ENCODE data around the gene AKAP6. TPM values are rescaled to one million over a fixed set of nuclear protein-coding genes. Genes with fewer than 3 reads are reported as not detected.

The AKAP6 gene
- total RNA-seq, 2 experiments from 2014 or later = 1.8 TPM

DNA sequence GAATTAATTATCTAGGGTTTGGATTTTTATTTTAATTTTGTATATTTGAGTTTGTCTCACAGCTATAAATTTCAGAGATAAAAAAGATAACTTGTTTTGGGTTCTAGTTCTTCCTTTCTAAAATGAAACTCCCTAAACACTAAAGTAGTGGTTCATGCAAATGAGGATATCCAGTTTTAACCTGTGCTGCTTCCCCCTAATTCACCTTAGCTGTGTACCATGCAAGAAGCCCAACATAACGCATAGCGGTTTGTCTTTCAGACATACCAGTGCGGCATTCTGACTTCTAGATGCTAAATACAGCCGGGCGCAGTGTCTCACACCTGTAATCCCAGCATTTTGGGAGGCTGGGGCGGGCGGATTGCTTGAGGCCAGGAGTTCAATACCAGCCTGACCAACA, 320.9 kb downstream of the AKAP6 start:
- H3K27ac Mint-ChIP-seq = no peak overlapping the region
- H3K27me3 Mint-ChIP-seq = no peaks in the 10 kb centered on the region
- no peaks in the 10 kb centered on the region for H3K9me3 Mint-ChIP-seq
- intact Hi-C loops (cut with micrococcal nuclease) = no loop called here
- ChIA-PET CTCF (no interaction called here), POLR2A (no interaction called here)
- H3K36me3 Mint-ChIP-seq = no peaks in the 10 kb centered on the region
- no peak for DNase-seq
- no peaks in the 10 kb centered on the region for H3K4me1 Mint-ChIP-seq (ENCODE audit: low read depth)
- no peak overlapping the region for H3K4me3 Mint-ChIP-seq

DNA sequence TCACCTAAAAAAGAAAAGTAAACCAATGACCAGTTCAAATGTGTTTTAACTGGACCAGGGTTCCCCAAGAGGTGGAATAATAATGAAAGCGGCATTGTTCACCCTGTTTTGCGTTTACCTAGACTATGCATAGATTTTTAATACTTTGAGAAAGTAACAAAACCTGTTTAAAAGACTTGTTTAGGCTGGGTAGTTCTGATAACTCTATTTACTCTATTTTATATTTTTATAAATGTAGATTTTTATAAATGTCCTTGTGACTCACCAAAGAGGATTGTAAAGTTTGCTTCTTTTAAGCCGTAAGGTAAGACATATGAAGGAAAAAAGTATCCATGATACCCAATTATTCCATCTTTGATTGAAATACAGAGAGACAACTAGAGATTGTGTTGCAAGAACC, 321.6 kb downstream of the AKAP6 start:
- Mint-ChIP-seq H3K9me3 (no peaks in the 10 kb centered on the region), H3K27me3 (no peaks in the 10 kb centered on the region), H3K4me3 (no peak overlapping the region), H3K36me3 (no peaks in the 10 kb centered on the region), H3K27ac (no peak overlapping the region), H3K4me1 (ENCODE audit: low read depth) (no peaks in the 10 kb centered on the region)
- DNase-seq = no peak
- intact Hi-C loops (cut with micrococcal nuclease) = no loop called here
- CTCF ChIA-PET = no interaction called here
- POLR2A ChIA-PET = no interaction called here

DNA sequence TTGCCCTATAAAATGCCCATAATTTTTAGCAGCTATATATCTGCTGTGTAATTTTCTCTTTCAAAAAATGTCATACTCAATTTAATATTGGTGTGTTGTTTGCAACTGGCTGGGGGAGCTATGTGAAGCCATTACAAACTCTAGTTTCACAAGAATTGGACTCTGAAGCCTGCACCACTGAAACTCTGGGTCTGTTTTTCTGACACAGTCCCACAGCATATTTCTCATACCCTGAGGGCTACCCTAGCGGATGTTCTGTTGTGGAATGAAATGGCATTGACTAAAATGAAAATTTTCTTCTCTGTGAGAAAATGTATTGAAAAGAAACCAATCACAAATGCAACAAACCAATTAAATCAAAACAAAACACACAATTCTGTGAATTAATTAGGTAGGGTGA, 325.0 kb downstream of the AKAP6 start:
- Mint-ChIP-seq H3K36me3 (no peaks in the 10 kb centered on the region), H3K27ac (no peak overlapping the region), H3K4me1 (ENCODE audit: low read depth) (no peaks in the 10 kb centered on the region), H3K27me3 (no peaks in the 10 kb centered on the region), H3K4me3 (no peak overlapping the region), H3K9me3 (no peaks in the 10 kb centered on the region)
- no peak for DNase-seq
- intact Hi-C loops (cut with micrococcal nuclease) = no loop called here
- CTCF ChIA-PET = no interaction called here
- POLR2A ChIA-PET = no interaction called here

DNA sequence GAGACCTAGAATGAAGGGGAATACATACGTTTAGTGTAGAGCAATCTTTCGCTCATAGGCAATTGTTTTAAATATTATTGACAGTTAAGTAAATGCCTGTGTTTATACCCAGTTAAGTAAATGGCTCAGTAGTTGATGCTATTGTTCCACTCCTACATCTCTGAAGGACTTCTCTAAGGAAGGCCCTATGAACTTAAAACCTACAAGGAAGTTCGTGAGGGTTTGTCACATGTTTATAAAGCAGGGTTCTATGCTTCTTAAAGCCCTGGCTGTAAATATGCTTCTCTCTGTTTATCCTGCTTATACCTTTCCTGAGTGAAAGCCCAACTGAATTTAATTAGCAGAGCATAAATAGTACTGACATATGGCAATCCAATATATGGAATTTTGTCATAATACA, 327.5 kb downstream of the AKAP6 start:
- H3K27me3 Mint-ChIP-seq = no peaks in the 10 kb centered on the region
- H3K36me3 Mint-ChIP-seq = no peaks in the 10 kb centered on the region
- no peaks in the 10 kb centered on the region for H3K4me1 Mint-ChIP-seq (ENCODE audit: low read depth)
- no peak overlapping the region for H3K27ac Mint-ChIP-seq
- H3K9me3 Mint-ChIP-seq = no peaks in the 10 kb centered on the region
- POLR2A ChIA-PET = no interaction called here
- H3K4me3 Mint-ChIP-seq = no peak overlapping the region
- intact Hi-C loops (cut with micrococcal nuclease) = no loop called here
- CTCF ChIA-PET = no interaction called here
- DNase-seq = no peak

DNA sequence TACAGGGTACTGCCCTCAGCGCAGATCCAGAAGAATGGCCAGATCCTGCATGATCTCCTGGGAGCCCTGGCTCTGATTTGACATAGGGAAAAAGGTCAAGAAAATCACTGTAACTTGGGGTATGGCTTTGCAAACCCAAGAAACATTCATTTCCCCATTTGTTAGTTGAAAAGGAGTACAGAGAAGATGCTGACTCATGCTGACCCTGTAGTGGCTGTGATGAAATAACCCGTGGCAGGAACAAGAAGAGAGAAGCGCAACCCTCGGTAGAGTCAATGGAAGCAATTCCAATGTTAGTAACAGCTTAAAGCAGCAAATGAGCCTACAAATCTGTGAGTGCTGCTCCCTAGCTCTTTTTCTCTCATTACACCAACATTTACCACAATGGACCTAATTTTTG, 328.0 kb downstream of the AKAP6 start:
- ChIA-PET POLR2A (no interaction called here), CTCF (no interaction called here)
- no peak overlapping the region for H3K4me3 Mint-ChIP-seq
- H3K27ac Mint-ChIP-seq = no peak overlapping the region
- H3K36me3 Mint-ChIP-seq = no peaks in the 10 kb centered on the region
- H3K4me1 Mint-ChIP-seq (ENCODE audit: low read depth) = no peaks in the 10 kb centered on the region
- no peaks in the 10 kb centered on the region for H3K27me3 Mint-ChIP-seq
- DNase-seq = no peak
- no peaks in the 10 kb centered on the region for H3K9me3 Mint-ChIP-seq
- intact Hi-C loops (cut with micrococcal nuclease) = no loop called here

DNA sequence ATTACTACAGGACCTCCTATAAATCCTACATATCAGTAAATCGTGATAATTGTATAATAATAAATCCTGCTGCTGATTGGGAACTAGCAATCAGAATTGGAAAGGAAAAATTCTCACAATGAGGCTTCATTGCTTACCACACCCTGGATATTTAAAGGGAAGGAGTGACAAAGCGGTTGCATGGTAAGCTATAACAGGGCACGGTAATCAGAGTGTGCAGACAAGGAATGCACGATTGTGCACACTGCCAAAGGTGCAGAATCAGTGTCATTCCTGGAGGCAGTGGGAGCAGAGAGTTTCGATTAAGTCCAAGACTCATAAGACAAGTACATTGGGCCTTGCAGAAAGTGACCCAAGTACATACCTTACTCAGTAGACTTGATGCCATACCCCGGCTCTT, 332.1 kb downstream of the AKAP6 start:
- intact Hi-C loops (cut with micrococcal nuclease) = no loop called here
- POLR2A ChIA-PET = no interaction called here
- H3K4me1 Mint-ChIP-seq (ENCODE audit: low read depth) = no peaks in the 10 kb centered on the region
- H3K9me3 Mint-ChIP-seq = no peaks in the 10 kb centered on the region
- CTCF ChIA-PET = no interaction called here
- H3K27ac Mint-ChIP-seq = no peak overlapping the region
- no peak overlapping the region for H3K4me3 Mint-ChIP-seq
- no peaks in the 10 kb centered on the region for H3K27me3 Mint-ChIP-seq
- DNase-seq = no peak
- H3K36me3 Mint-ChIP-seq = no peaks in the 10 kb centered on the region

DNA sequence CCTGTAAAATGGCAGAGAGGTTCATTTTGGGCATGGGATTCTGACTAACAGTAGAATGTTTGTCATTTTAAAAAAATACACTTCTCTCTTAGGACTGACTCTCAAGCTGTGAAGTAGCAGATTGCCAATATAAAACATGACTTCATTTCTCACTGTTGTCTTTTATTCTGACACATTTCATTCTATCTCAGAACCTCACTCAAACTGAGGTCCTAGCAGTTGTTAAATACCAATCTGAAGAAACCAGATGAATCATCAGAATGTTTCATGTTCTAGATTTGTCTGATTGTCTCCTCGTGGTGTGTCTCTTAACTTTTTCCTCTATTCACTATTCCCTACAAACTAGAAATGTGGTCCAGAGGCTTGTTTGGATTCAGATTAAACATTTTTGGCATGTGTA, 333.1 kb downstream of the AKAP6 start:
- ChIA-PET POLR2A (no interaction called here), CTCF (no interaction called here)
- intact Hi-C loops (cut with micrococcal nuclease) = no loop called here

DNA sequence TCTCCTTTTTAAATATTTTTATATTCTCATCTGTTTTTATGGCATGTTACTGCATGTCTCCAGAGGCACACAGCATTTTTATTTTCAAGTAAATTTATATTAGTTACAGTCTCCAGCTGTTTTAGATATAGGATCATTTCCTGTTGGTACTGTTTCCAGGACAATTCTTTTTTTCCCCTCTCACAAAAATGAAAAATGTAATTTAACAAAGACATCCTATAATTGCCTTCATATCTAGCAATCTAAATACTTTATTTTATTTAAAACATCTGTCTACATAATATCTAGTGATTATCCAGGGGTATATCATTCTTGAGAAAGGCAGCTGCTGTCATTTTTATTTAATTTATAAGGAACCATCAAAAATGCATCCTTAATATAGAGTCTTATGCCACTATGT, 337.2 kb downstream of the AKAP6 start:
- no peak for DNase-seq
- Mint-ChIP-seq H3K36me3 (no peaks in the 10 kb centered on the region), H3K27ac (no peak overlapping the region), H3K27me3 (no peaks in the 10 kb centered on the region), H3K9me3 (no peaks in the 10 kb centered on the region), H3K4me1 (ENCODE audit: low read depth) (no peaks in the 10 kb centered on the region), H3K4me3 (no peak overlapping the region)
- intact Hi-C loops (cut with micrococcal nuclease) = no loop called here
- CTCF ChIA-PET = no interaction called here
- POLR2A ChIA-PET = no interaction called here

More for the DNA sequence above, 333.1 kb downstream of the AKAP6 start:
- H3K27ac Mint-ChIP-seq = no peak overlapping the region
- no peaks in the 10 kb centered on the region for H3K36me3 Mint-ChIP-seq
- no peaks in the 10 kb centered on the region for H3K9me3 Mint-ChIP-seq
- H3K4me3 Mint-ChIP-seq = no peak overlapping the region
- no peak for DNase-seq
- no peaks in the 10 kb centered on the region for H3K4me1 Mint-ChIP-seq (ENCODE audit: low read depth)
- H3K27me3 Mint-ChIP-seq = no peaks in the 10 kb centered on the region

DNA sequence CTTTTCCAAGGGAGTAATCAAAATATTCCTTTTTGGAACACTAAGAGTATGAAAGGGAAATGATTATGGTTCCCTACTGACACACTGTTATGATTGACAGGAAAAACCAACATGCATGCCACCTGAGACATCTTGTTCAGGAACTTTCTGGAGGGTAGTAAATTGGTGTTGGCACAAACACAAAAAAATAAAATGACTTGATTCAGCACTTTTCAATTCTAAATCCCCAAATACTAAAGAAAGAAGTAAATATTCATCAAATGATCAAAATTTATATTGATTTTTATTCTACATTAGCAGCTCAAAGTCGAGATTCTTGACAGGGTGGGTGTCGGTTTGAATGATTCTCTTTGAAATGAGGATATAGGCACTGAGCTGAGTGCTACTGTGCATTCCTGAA, 338.2 kb downstream of the AKAP6 start:
- Mint-ChIP-seq H3K9me3 (no peaks in the 10 kb centered on the region), H3K27me3 (no peaks in the 10 kb centered on the region), H3K27ac (no peak overlapping the region), H3K4me1 (ENCODE audit: low read depth) (no peaks in the 10 kb centered on the region), H3K36me3 (no peaks in the 10 kb centered on the region), H3K4me3 (no peak overlapping the region)
- CTCF ChIA-PET = no interaction called here
- POLR2A ChIA-PET = no interaction called here
- intact Hi-C loops (cut with micrococcal nuclease) = no loop called here
- no peak for DNase-seq

DNA sequence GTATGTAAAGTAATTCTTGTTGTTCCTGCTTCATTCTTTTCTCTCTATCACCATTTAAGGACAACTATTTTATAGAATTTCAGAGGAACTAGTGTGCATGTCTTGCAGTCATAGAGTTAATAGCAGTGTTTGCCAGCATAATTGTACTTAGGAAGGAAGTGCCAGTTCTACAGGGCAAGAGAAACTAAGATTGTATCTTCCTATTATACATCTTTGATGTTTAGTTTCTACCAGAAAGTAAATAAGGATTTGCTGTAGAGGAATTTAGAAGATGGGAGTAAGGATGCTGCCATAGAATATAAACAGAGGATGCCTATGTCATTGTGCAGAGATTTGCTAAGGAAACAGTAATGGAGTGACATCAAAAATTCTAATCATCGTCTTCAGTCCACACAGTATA, 338.7 kb downstream of the AKAP6 start:
- no peaks in the 10 kb centered on the region for H3K36me3 Mint-ChIP-seq
- no peaks in the 10 kb centered on the region for H3K9me3 Mint-ChIP-seq
- ChIA-PET POLR2A (no interaction called here), CTCF (no interaction called here)
- H3K27ac Mint-ChIP-seq = no peak overlapping the region
- H3K27me3 Mint-ChIP-seq = no peaks in the 10 kb centered on the region
- no peak overlapping the region for H3K4me3 Mint-ChIP-seq
- intact Hi-C loops (cut with micrococcal nuclease) = no loop called here
- H3K4me1 Mint-ChIP-seq (ENCODE audit: low read depth) = no peaks in the 10 kb centered on the region
- DNase-seq = no peak

DNA sequence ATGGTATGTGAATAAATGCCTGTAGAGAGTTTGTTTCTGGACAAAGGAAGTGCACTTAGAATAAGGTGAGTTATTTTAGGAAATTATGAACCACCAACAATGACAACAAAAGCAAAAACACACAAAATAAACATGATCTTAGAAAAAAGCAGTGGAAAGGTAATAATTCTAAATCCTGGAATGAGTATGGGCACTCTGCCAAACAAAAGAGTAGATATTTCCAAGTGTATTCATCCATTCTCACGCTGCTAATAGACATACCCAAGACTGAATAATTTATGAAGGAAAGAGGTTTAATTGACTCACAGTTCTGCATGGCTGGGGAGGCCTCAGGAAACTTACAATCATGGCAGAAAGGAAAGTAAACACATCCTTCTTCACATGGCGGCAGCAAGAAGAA, 340.3 kb downstream of the AKAP6 start:
- Mint-ChIP-seq H3K27ac (no peak overlapping the region), H3K27me3 (no peaks in the 10 kb centered on the region), H3K4me3 (no peak overlapping the region), H3K4me1 (ENCODE audit: low read depth) (no peaks in the 10 kb centered on the region), H3K36me3 (no peaks in the 10 kb centered on the region), H3K9me3 (no peaks in the 10 kb centered on the region)
- intact Hi-C loops (cut with micrococcal nuclease) = no loop called here
- ChIA-PET POLR2A (no interaction called here), CTCF (no interaction called here)
- no peak for DNase-seq

DNA sequence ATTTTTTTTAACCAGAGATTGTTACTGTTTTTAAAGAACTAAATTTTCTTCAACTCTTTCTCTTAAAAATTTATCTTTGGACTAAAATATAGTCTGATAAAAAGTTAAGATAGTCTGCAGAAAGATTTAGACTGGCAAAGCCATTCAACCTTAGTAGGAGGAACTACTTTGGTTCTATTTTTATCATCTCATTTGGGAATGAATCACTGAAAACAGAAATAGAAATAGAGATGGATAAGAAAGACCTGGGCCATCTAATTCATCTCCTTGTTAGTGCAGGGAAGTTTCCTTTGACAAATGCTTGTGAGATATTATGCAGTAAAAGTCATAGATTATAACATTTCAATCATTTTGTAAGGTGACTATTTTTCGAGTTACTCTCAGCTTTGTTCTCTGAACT, 346.3 kb downstream of the AKAP6 start:
- no peaks in the 10 kb centered on the region for H3K4me1 Mint-ChIP-seq (ENCODE audit: low read depth)

DNA sequence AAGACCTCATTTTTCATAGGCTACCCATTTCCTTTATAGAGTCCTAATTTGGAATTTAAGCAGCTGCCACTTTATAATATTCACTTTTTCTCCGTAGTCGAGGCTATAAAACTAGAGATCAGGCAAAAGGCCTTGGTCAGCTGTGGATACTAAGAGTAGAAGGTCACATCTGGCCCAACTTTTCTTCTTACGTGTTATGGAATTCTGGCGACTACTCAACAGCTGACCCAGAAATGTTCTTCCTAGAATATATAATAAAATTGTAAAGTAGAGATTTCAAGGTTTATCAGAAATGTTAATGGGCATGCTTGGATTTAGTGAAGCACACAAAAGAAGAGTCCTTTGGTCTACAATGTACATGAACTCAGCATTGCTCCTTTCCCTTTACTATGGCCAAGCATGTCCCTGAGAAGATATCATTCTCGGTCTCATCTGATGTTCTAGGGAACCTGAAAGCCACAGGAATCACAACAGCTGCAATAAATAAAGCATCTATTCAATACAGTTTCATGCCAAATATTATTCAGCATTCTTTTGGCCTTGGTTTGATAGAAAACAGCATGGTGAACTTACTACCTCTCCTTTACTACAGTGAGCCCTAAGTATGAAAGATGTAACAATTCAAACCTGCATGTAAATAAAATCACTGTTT, 348.2 kb downstream of the AKAP6 start:
- ChIA-PET POLR2A (no interaction called here), CTCF (no interaction called here)
- DNase-seq = no peak
- H3K36me3 Mint-ChIP-seq = no peaks in the 10 kb centered on the region
- no peak overlapping the region for H3K4me3 Mint-ChIP-seq
- no peaks in the 10 kb centered on the region for H3K9me3 Mint-ChIP-seq
- H3K27me3 Mint-ChIP-seq = no peaks in the 10 kb centered on the region
- no peak overlapping the region for H3K27ac Mint-ChIP-seq
- H3K4me1 Mint-ChIP-seq (ENCODE audit: low read depth) = no peaks in the 10 kb centered on the region
- intact Hi-C loops (cut with micrococcal nuclease) = no loop called here

More for the DNA sequence above, 346.3 kb downstream of the AKAP6 start:
- CTCF ChIA-PET = no interaction called here
- H3K27me3 Mint-ChIP-seq = no peaks in the 10 kb centered on the region
- H3K27ac Mint-ChIP-seq = no peak overlapping the region
- intact Hi-C loops (cut with micrococcal nuclease) = no loop called here
- no peak for DNase-seq
- POLR2A ChIA-PET = no interaction called here
- H3K9me3 Mint-ChIP-seq = no peaks in the 10 kb centered on the region
- no peak overlapping the region for H3K4me3 Mint-ChIP-seq
- H3K36me3 Mint-ChIP-seq = no peaks in the 10 kb centered on the region

DNA sequence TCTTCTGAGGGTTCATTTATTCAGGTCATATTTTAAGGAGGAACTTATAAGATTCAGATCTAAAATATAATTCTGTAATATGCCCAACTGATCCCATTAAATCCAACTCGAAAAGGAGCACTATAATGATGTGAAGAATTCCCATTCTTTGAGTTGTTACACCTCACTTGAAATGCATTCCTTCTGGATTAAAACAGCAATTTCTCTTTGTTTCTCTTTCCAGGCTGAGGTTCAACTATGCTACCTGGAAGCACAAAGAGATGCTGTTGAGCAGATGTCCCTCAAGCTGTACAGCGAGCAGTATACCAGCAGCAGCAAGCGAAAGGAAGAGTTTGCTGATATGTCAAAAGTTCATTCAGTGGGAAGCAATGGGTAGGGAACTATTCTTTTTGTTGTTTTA, 349.0 kb downstream of the AKAP6 start:
- no peaks in the 10 kb centered on the region for H3K27me3 Mint-ChIP-seq

More for the DNA sequence above, 349.0 kb downstream of the AKAP6 start:
- Mint-ChIP-seq H3K4me3 (no peak overlapping the region), H3K36me3 (no peaks in the 10 kb centered on the region), H3K27ac (no peak overlapping the region), H3K4me1 (ENCODE audit: low read depth) (no peaks in the 10 kb centered on the region), H3K9me3 (no peaks in the 10 kb centered on the region)
- POLR2A ChIA-PET = no interaction called here
- intact Hi-C loops (cut with micrococcal nuclease) = no loop called here
- CTCF ChIA-PET = no interaction called here
- no peak for DNase-seq
